Urinary bladder (tissue), 4 donors: Measurements from ENCODE around the gene RIC8B. TPM values are rescaled to one million over a fixed set of nuclear protein-coding genes. Genes with fewer than 3 reads are reported as not detected.

ENCODE experiments used
- DNase-seq: peaks from one replicate; pipeline ENCODE4 v3.0.0-alpha.2; 2015; ENCODE audit errors: extremely low spot score
- H3K27ac ChIP-seq: one replicate; pipeline ENCODE4 v1.5.1; 2013; ENCODE audit warnings: low read depth, mild to moderate bottlenecking, moderate library complexity
- H3K36me3 ChIP-seq: one replicate; pipeline ENCODE4 v1.6.1; 2013; ENCODE audit warnings: mild to moderate bottlenecking, moderate library complexity; ENCODE audit not compliant: insufficient read depth
- H3K4me1 ChIP-seq: one replicate; pipeline ENCODE4 v1.6.1; 2013; ENCODE audit warnings: mild to moderate bottlenecking, moderate library complexity; ENCODE audit not compliant: insufficient read depth
- H3K4me3 ChIP-seq: one replicate; pipeline ENCODE4 v1.5.1; 2013; ENCODE audit warnings: low read depth, low read length
- WGBS: extraction: QIAGEN DNeasy Blood & Tissue Kit; methylation state at CpG from one replicate; pipeline ENCODE4 v1.1.7; 2013; 5-methylcytosine and 5-hydroxymethylcytosine counted together
- polyA plus RNA-seq: library from polyadenylated mRNA; stranded (reverse); fragments of 200-250 nt; gene quantifications from one replicate; pipeline ENCODE4 v1.2.3, GENCODE V29; 2013
- total RNA-seq: library from RNA; depleted of rRNA; stranded (reverse); fragments of >200 nt; gene quantifications from one replicate; pipeline ENCODE4 v1.2.3, GENCODE V29; 2014
- donor health status: healthy with polysubstance abuse.
- donor health status: healthy.

Gene RIC8B
- total and polyA plus RNA-seq, 2 donors: 10.5 to 28.9 TPM

- H3K4me1 ChIP-seq: no peaks in the 10 kb centered on the region
- H3K36me3 ChIP-seq: peaks cover 2% of the 10 kb centered on the region
- no peak overlapping the region for H3K4me3 ChIP-seq
- DNase-seq: no peak
- no peak overlapping the region for H3K27ac ChIP-seq
- WGBS: 90% methylated on average over 5 of the region's 5 CpGs
These were observed 104.3 kb downstream of the RIC8B start for GRCh38 chr12:106878804-106879203.

GRCh38 chr12:106879612-106880011 is 105.1 kb downstream of the RIC8B start:
- no peaks in the 10 kb centered on the region for H3K4me1 ChIP-seq
- H3K4me3 ChIP-seq: no peak overlapping the region
- no peak overlapping the region for H3K27ac ChIP-seq
- H3K36me3 ChIP-seq: peaks cover 2% of the 10 kb centered on the region
- WGBS: 53% methylated on average over 5 of the region's 5 CpGs
- DNase-seq: no peak

GRCh38 chr12:106883426-106883825 is 108.9 kb downstream of the RIC8B start:
- Histone ChIP-seq H3K36me3 (peaks cover 2% of the 10 kb centered on the region), H3K27ac (no peak overlapping the region), H3K4me1 (no peaks in the 10 kb centered on the region), H3K4me3 (no peak overlapping the region)
- WGBS: 89% methylated on average over 1 of the region's 1 CpG
- no peak for DNase-seq

GRCh38 chr12:106885026-106885425 is 110.5 kb downstream of the RIC8B start:
- no peak overlapping the region for H3K4me3 ChIP-seq
- no peak overlapping the region for H3K27ac ChIP-seq
- no peak for DNase-seq
- WGBS: over 99% methylated on average over 3 of the region's 3 CpGs
- no peaks in the 10 kb centered on the region for H3K4me1 ChIP-seq
- peaks cover 2% of the 10 kb centered on the region for H3K36me3 ChIP-seq

GRCh38 chr12:106885541-106886249 is 111.2 kb downstream of the RIC8B start:
- 89% methylated on average over 4 of the region's 4 CpGs for WGBS
- no peak for DNase-seq
- Histone ChIP-seq H3K4me1 (no peaks in the 10 kb centered on the region), H3K4me3 (no peak overlapping the region), H3K36me3 (peaks cover 2% of the 10 kb centered on the region), H3K27ac (no peak overlapping the region)

GRCh38 chr12:106886932-106887331 is 112.5 kb downstream of the RIC8B start:
- no peaks in the 10 kb centered on the region for H3K36me3 ChIP-seq
- no peaks in the 10 kb centered on the region for H3K4me1 ChIP-seq
- H3K4me3 ChIP-seq: no peak overlapping the region
- no peak for DNase-seq
- H3K27ac ChIP-seq: no peak overlapping the region
- WGBS: 68% methylated on average over 2 of the region's 2 CpGs

- no peaks in the 10 kb centered on the region for H3K36me3 ChIP-seq
- DNase-seq: no peak
- no peaks in the 10 kb centered on the region for H3K4me1 ChIP-seq
- no peak overlapping the region for H3K4me3 ChIP-seq
- WGBS: 86% methylated on average over 5 of the region's 5 CpGs
- H3K27ac ChIP-seq: no peak overlapping the region
These were observed 114.0 kb downstream of the RIC8B start for GRCh38 chr12:106888348-106888970.

- H3K27ac ChIP-seq: no peak overlapping the region
- no peak overlapping the region for H3K4me3 ChIP-seq
- no peak for DNase-seq
- H3K4me1 ChIP-seq: no peaks in the 10 kb centered on the region
- WGBS: 85% methylated on average over 6 of the region's 6 CpGs
- no peaks in the 10 kb centered on the region for H3K36me3 ChIP-seq
These were observed 114.8 kb downstream of the RIC8B start for GRCh38 chr12:106889326-106889725.

- no peaks in the 10 kb centered on the region for H3K4me1 ChIP-seq
- WGBS: 91% methylated on average over 4 of the region's 4 CpGs
- no peak overlapping the region for H3K27ac ChIP-seq
- H3K36me3 ChIP-seq: no peaks in the 10 kb centered on the region
- no peak for DNase-seq
- H3K4me3 ChIP-seq: no peak overlapping the region
These were observed 115.6 kb downstream of the RIC8B start for GRCh38 chr12:106889950-106890626.

GRCh38 chr12:106892075-106892474 is 117.6 kb downstream of the RIC8B start:
- 33% methylated on average over 1 of the region's 1 CpG for WGBS
- no peaks in the 10 kb centered on the region for H3K4me1 ChIP-seq
- no peak overlapping the region for H3K4me3 ChIP-seq
- H3K27ac ChIP-seq: no peak overlapping the region
- DNase-seq: peak; percentile 26
- H3K36me3 ChIP-seq: no peaks in the 10 kb centered on the region

GRCh38 chr12:106893451-106893850 is 119.0 kb downstream of the RIC8B start:
- Histone ChIP-seq H3K4me1 (no peaks in the 10 kb centered on the region), H3K27ac (no peak overlapping the region), H3K4me3 (no peak overlapping the region), H3K36me3 (no peaks in the 10 kb centered on the region)
- no peak for DNase-seq
- WGBS: 87% methylated on average over 8 of the region's 8 CpGs

GRCh38 chr12:106894774-106895173 is 120.3 kb downstream of the RIC8B start:
- no peak overlapping the region for H3K4me3 ChIP-seq
- 81% methylated on average over 1 of the region's 1 CpG for WGBS
- H3K27ac ChIP-seq: no peak overlapping the region
- DNase-seq: no peak
- H3K36me3 ChIP-seq: no peaks in the 10 kb centered on the region
- no peaks in the 10 kb centered on the region for H3K4me1 ChIP-seq

GRCh38 chr12:106896603-106897002 is 122.1 kb downstream of the RIC8B start:
- no peaks in the 10 kb centered on the region for H3K4me1 ChIP-seq
- no peak for DNase-seq
- no peak overlapping the region for H3K4me3 ChIP-seq
- no peaks in the 10 kb centered on the region for H3K36me3 ChIP-seq
- H3K27ac ChIP-seq: no peak overlapping the region

GRCh38 chr12:106897082-106897481 is 122.6 kb downstream of the RIC8B start:
- no peak for DNase-seq
- no peaks in the 10 kb centered on the region for H3K36me3 ChIP-seq
- no peaks in the 10 kb centered on the region for H3K4me1 ChIP-seq
- 74% methylated on average over 6 of the region's 6 CpGs for WGBS
- H3K4me3 ChIP-seq: no peak overlapping the region
- H3K27ac ChIP-seq: no peak overlapping the region
